ENCODE measurements around the gene DYNLRB1. TPM values are rescaled to one million over a fixed set of nuclear protein-coding genes. Genes with fewer than 3 reads are reported as not detected.
A peak's percentile ranks its signal among the peaks of the same experiment; 100 is the strongest.

The DYNLRB1 gene
- total RNA-seq, 1 experiment from 2014 or later, result 175 TPM

- DNase-seq (ENCODE audit: extremely low read depth, low read depth), result no peak
Measured at GRCh38 chr20:34552569-34552968, 36.3 kb downstream of the DYNLRB1 start.

- DNase-seq (ENCODE audit: extremely low read depth, low read depth), result no peak
Measured at GRCh38 chr20:34553366-34553867, 37.2 kb downstream of the DYNLRB1 start.

- DNase-seq (ENCODE audit: extremely low read depth, low read depth), result no peak
Measured at GRCh38 chr20:34557936-34558319, 41.7 kb downstream of the DYNLRB1 start.

GRCh38 chr20:34558320-34559218 lies 42.3 kb downstream of the DYNLRB1 start, which contains the start of gene MAP1LC3A:
TSS of gene MAP1LC3A (plus strand) at chr20:34558718. CDS start at chr20:34558869, 151 bp downstream.
- peak; percentile 79 for DNase-seq (ENCODE audit: extremely low read depth, low read depth)

GRCh38 chr20:34559311-34560140 lies 43.3 kb downstream of the DYNLRB1 start:
- no peak for DNase-seq (ENCODE audit: extremely low read depth, low read depth)

- DNase-seq (ENCODE audit: extremely low read depth, low read depth), result no peak
Measured at GRCh38 chr20:34560141-34560523, 43.9 kb downstream of the DYNLRB1 start.

- no peak for DNase-seq (ENCODE audit: extremely low read depth, low read depth)
Measured at GRCh38 chr20:34560614-34561013, 44.4 kb downstream of the DYNLRB1 start.

- DNase-seq (ENCODE audit: extremely low read depth, low read depth), result no peak
Measured at GRCh38 chr20:34561661-34562060, 45.4 kb downstream of the DYNLRB1 start.

- no peak for DNase-seq (ENCODE audit: extremely low read depth, low read depth)
Measured at GRCh38 chr20:34562641-34563040, 46.4 kb downstream of the DYNLRB1 start.

GRCh38 chr20:34564833-34565232 lies 48.6 kb downstream of the DYNLRB1 start:
- DNase-seq (ENCODE audit: extremely low read depth, low read depth), result no peak

- no peak for DNase-seq (ENCODE audit: extremely low read depth, low read depth)
Measured at GRCh38 chr20:34566978-34567891, 51.0 kb downstream of the DYNLRB1 start.

- DNase-seq (ENCODE audit: extremely low read depth, low read depth), result no peak
Measured at GRCh38 chr20:34567892-34568865, 52.0 kb downstream of the DYNLRB1 start.

GRCh38 chr20:34569598-34569997 lies 53.4 kb downstream of the DYNLRB1 start:
- DNase-seq (ENCODE audit: extremely low read depth, low read depth), result no peak

- no peak for DNase-seq (ENCODE audit: extremely low read depth, low read depth)
Measured at GRCh38 chr20:34570859-34571306, 54.7 kb downstream of the DYNLRB1 start.

GRCh38 chr20:34571753-34572152 lies 55.5 kb downstream of the DYNLRB1 start:
- DNase-seq (ENCODE audit: extremely low read depth, low read depth), result no peak

- DNase-seq (ENCODE audit: extremely low read depth, low read depth), result no peak
Measured at GRCh38 chr20:34573541-34574300, 57.5 kb downstream of the DYNLRB1 start.

- no peak for DNase-seq (ENCODE audit: extremely low read depth, low read depth)
Measured at GRCh38 chr20:34574426-34574825, 58.2 kb downstream of the DYNLRB1 start.

GRCh38 chr20:34574861-34575260 lies 58.6 kb downstream of the DYNLRB1 start:
- DNase-seq (ENCODE audit: extremely low read depth, low read depth), result no peak

Data from NCI-H460 (cell line).